ENCODE data around the gene THUMPD2. TPM values are rescaled to one million over a fixed set of nuclear protein-coding genes. Genes with fewer than 3 reads are reported as not detected.
A peak's percentile ranks its signal among the peaks of the same experiment; 100 is the strongest.

The THUMPD2 gene
- total and polyA plus RNA-seq, 5 donors from 2014 or later: 5.3 to 13.4 (median 5.4) TPM

GRCh38 chr2:39715095-39715494, 64.0 kb downstream of the THUMPD2 start:
- Mint-ChIP-seq H3K27me3 (peaks cover 33% of the 10 kb centered on the region), H3K36me3 (no peaks in the 10 kb centered on the region), H3K27ac (no peak overlapping the region), H3K9me3 (no peaks in the 10 kb centered on the region), H3K4me3 (no peak overlapping the region), H3K4me1 (no peaks in the 10 kb centered on the region)
- Histone ChIP-seq H3K27me3 (ENCODE audit: control insufficient read depth, insufficient read depth, low read length) (peaks cover 4% of the 10 kb centered on the region), H3K4me3 (ENCODE audit: low read depth, low read length) (no peak overlapping the region), H3K9me3 (ENCODE audit: control insufficient read depth in 2 of 2, low read length in 2 of 2) (no peaks in the 10 kb centered on the region), H3K4me1 (ENCODE audit: control insufficient read depth, insufficient read depth, low read length, poor library complexity, severe bottlenecking) (no peaks in the 10 kb centered on the region), H3K36me3 (ENCODE audit: control insufficient read depth, insufficient read depth, low read length) (no peaks in the 10 kb centered on the region), H3K27ac (ENCODE audit: insufficient read depth, low read length, poor library complexity, severe bottlenecking) (no peak overlapping the region)
- DNase-seq (no peak), ATAC-seq (ENCODE audit: low read depth in 2 of 2) (no peak)

GRCh38 chr2:39712953-39713352, 66.1 kb downstream of the THUMPD2 start:
- peaks cover 26% of the 10 kb centered on the region for H3K27me3 Mint-ChIP-seq
- no peaks in the 10 kb centered on the region for H3K36me3 ChIP-seq (ENCODE audit: control insufficient read depth, insufficient read depth, low read length)
- no peak overlapping the region for H3K4me3 Mint-ChIP-seq
- H3K4me3 ChIP-seq (ENCODE audit: low read depth, low read length): no peak overlapping the region
- H3K4me1 ChIP-seq (ENCODE audit: control insufficient read depth, insufficient read depth, low read length, poor library complexity, severe bottlenecking): no peaks in the 10 kb centered on the region
- H3K27me3 ChIP-seq (ENCODE audit: control insufficient read depth, insufficient read depth, low read length): peaks cover 4% of the 10 kb centered on the region
- H3K36me3 Mint-ChIP-seq: no peaks in the 10 kb centered on the region
- ATAC-seq (ENCODE audit: low read depth in 2 of 2): no peak
- H3K27ac Mint-ChIP-seq: no peak overlapping the region
- DNase-seq: no peak
- H3K4me1 Mint-ChIP-seq: no peaks in the 10 kb centered on the region
- no peak overlapping the region for H3K27ac ChIP-seq (ENCODE audit: insufficient read depth, low read length, poor library complexity, severe bottlenecking)
- H3K9me3 ChIP-seq (ENCODE audit: control insufficient read depth in 2 of 2, low read length in 2 of 2): no peaks in the 10 kb centered on the region
- H3K9me3 Mint-ChIP-seq: peaks cover 0 to 2% (median 0%) of the 10 kb centered on the region in 7 donors

GRCh38 chr2:39710807-39711206, 68.3 kb downstream of the THUMPD2 start:
- H3K36me3 ChIP-seq (ENCODE audit: control insufficient read depth, insufficient read depth, low read length): no peaks in the 10 kb centered on the region
- peaks cover 0 to 4% (median 0%) of the 10 kb centered on the region in 7 donors for H3K9me3 Mint-ChIP-seq
- DNase-seq (no peak), ATAC-seq (ENCODE audit: low read depth in 2 of 2) (no peak)
- H3K4me1 Mint-ChIP-seq: no peaks in the 10 kb centered on the region
- H3K27ac Mint-ChIP-seq: no peak overlapping the region
- no peak overlapping the region for H3K4me3 ChIP-seq (ENCODE audit: low read depth, low read length)
- H3K4me1 ChIP-seq (ENCODE audit: control insufficient read depth, insufficient read depth, low read length, poor library complexity, severe bottlenecking): no peaks in the 10 kb centered on the region
- H3K36me3 Mint-ChIP-seq: no peaks in the 10 kb centered on the region
- no peaks in the 10 kb centered on the region for H3K9me3 ChIP-seq (ENCODE audit: control insufficient read depth in 2 of 2, low read length in 2 of 2)
- peaks cover 2% of the 10 kb centered on the region for H3K27me3 ChIP-seq (ENCODE audit: control insufficient read depth, insufficient read depth, low read length)
- H3K27me3 Mint-ChIP-seq: peaks cover 20% of the 10 kb centered on the region
- no peak overlapping the region for H3K4me3 Mint-ChIP-seq
- no peak overlapping the region for H3K27ac ChIP-seq (ENCODE audit: insufficient read depth, low read length, poor library complexity, severe bottlenecking)

GRCh38 chr2:39708003-39708402, 71.1 kb downstream of the THUMPD2 start:
- no peaks in the 10 kb centered on the region for H3K9me3 ChIP-seq (ENCODE audit: control insufficient read depth in 2 of 2, low read length in 2 of 2)
- no peaks in the 10 kb centered on the region for H3K27me3 Mint-ChIP-seq
- no peak overlapping the region for H3K27ac Mint-ChIP-seq
- H3K4me3 Mint-ChIP-seq: no peak overlapping the region
- H3K4me1 ChIP-seq (ENCODE audit: control insufficient read depth, insufficient read depth, low read length, poor library complexity, severe bottlenecking): no peaks in the 10 kb centered on the region
- H3K36me3 ChIP-seq (ENCODE audit: control insufficient read depth, insufficient read depth, low read length): no peaks in the 10 kb centered on the region
- H3K27ac ChIP-seq (ENCODE audit: insufficient read depth, low read length, poor library complexity, severe bottlenecking): no peak overlapping the region
- peaks cover 3% of the 10 kb centered on the region for H3K27me3 ChIP-seq (ENCODE audit: control insufficient read depth, insufficient read depth, low read length)
- peaks cover 0 to 4% (median 0%) of the 10 kb centered on the region in 7 donors for H3K9me3 Mint-ChIP-seq
- H3K4me3 ChIP-seq (ENCODE audit: low read depth, low read length): no peak overlapping the region
- H3K36me3 Mint-ChIP-seq: no peaks in the 10 kb centered on the region
- ATAC-seq (ENCODE audit: low read depth in 2 of 2): no peak
- no peaks in the 10 kb centered on the region for H3K4me1 Mint-ChIP-seq
- no peak for DNase-seq

GRCh38 chr2:39706945-39707344, 72.1 kb downstream of the THUMPD2 start:
- no peaks in the 10 kb centered on the region for H3K4me1 ChIP-seq (ENCODE audit: control insufficient read depth, insufficient read depth, low read length, poor library complexity, severe bottlenecking)
- H3K27ac ChIP-seq (ENCODE audit: insufficient read depth, low read length, poor library complexity, severe bottlenecking): no peak overlapping the region
- no peak overlapping the region for H3K4me3 ChIP-seq (ENCODE audit: low read depth, low read length)
- Mint-ChIP-seq H3K4me3 (no peak overlapping the region), H3K27me3 (no peaks in the 10 kb centered on the region), H3K9me3 (peaks cover 0 to 9% (median 4%) of the 10 kb centered on the region in 7 donors), H3K4me1 (no peaks in the 10 kb centered on the region), H3K36me3 (no peaks in the 10 kb centered on the region), H3K27ac (no peak overlapping the region)
- peaks cover 4 to 6% of the 10 kb centered on the region in 2 experiments for H3K9me3 ChIP-seq (ENCODE audit: control insufficient read depth in 2 of 2, low read length in 2 of 2)
- DNase-seq (no peak), ATAC-seq (ENCODE audit: low read depth in 2 of 2) (no peak)
- H3K27me3 ChIP-seq (ENCODE audit: control insufficient read depth, insufficient read depth, low read length): peaks cover 2% of the 10 kb centered on the region
- H3K36me3 ChIP-seq (ENCODE audit: control insufficient read depth, insufficient read depth, low read length): no peaks in the 10 kb centered on the region

GRCh38 chr2:39706312-39706711, 72.7 kb downstream of the THUMPD2 start:
- no peak overlapping the region for H3K27ac ChIP-seq (ENCODE audit: insufficient read depth, low read length, poor library complexity, severe bottlenecking)
- H3K27me3 ChIP-seq (ENCODE audit: control insufficient read depth, insufficient read depth, low read length): peaks cover 4% of the 10 kb centered on the region
- Mint-ChIP-seq H3K27ac (no peak overlapping the region), H3K27me3 (no peaks in the 10 kb centered on the region), H3K4me3 (no peak overlapping the region), H3K36me3 (no peaks in the 10 kb centered on the region), H3K9me3 (peaks cover under 1 to 15% (median 6%) of the 10 kb centered on the region in 7 donors), H3K4me1 (no peaks in the 10 kb centered on the region)
- no peak overlapping the region for H3K4me3 ChIP-seq (ENCODE audit: low read depth, low read length)
- H3K9me3 ChIP-seq (ENCODE audit: control insufficient read depth in 2 of 2, low read length in 2 of 2): peaks cover 9 to 12% of the 10 kb centered on the region in 2 experiments
- DNase-seq: no peak
- no peak for ATAC-seq (ENCODE audit: low read depth in 2 of 2)
- H3K36me3 ChIP-seq (ENCODE audit: control insufficient read depth, insufficient read depth, low read length): no peaks in the 10 kb centered on the region
- no peaks in the 10 kb centered on the region for H3K4me1 ChIP-seq (ENCODE audit: control insufficient read depth, insufficient read depth, low read length, poor library complexity, severe bottlenecking)

GRCh38 chr2:39705638-39706037, 73.4 kb downstream of the THUMPD2 start:
- H3K9me3 ChIP-seq (ENCODE audit: control insufficient read depth in 2 of 2, low read length in 2 of 2): peaks cover 15 to 19% of the 10 kb centered on the region in 2 experiments
- H3K4me3 ChIP-seq (ENCODE audit: low read depth, low read length): no peak overlapping the region
- DNase-seq (no peak), ATAC-seq (ENCODE audit: low read depth in 2 of 2) (peak in 1 of 2 donors; percentile 24)
- Mint-ChIP-seq H3K27ac (no peak overlapping the region), H3K36me3 (no peaks in the 10 kb centered on the region), H3K4me1 (no peaks in the 10 kb centered on the region), H3K4me3 (no peak overlapping the region), H3K9me3 (peaks cover 2 to 22% (median 8%) of the 10 kb centered on the region in 7 donors), H3K27me3 (no peaks in the 10 kb centered on the region)
- no peaks in the 10 kb centered on the region for H3K36me3 ChIP-seq (ENCODE audit: control insufficient read depth, insufficient read depth, low read length)
- no peak overlapping the region for H3K27ac ChIP-seq (ENCODE audit: insufficient read depth, low read length, poor library complexity, severe bottlenecking)
- H3K4me1 ChIP-seq (ENCODE audit: control insufficient read depth, insufficient read depth, low read length, poor library complexity, severe bottlenecking): no peaks in the 10 kb centered on the region
- peaks cover 4% of the 10 kb centered on the region for H3K27me3 ChIP-seq (ENCODE audit: control insufficient read depth, insufficient read depth, low read length)

- Histone ChIP-seq H3K27me3 (ENCODE audit: control insufficient read depth, insufficient read depth, low read length) (peaks cover 4% of the 10 kb centered on the region), H3K27ac (ENCODE audit: insufficient read depth, low read length, poor library complexity, severe bottlenecking) (no peak overlapping the region), H3K4me3 (ENCODE audit: low read depth, low read length) (no peak overlapping the region), H3K9me3 (ENCODE audit: control insufficient read depth in 2 of 2, low read length in 2 of 2) (peaks cover 16 to 22% of the 10 kb centered on the region in 2 experiments), H3K4me1 (ENCODE audit: control insufficient read depth, insufficient read depth, low read length, poor library complexity, severe bottlenecking) (no peaks in the 10 kb centered on the region), H3K36me3 (ENCODE audit: control insufficient read depth, insufficient read depth, low read length) (no peaks in the 10 kb centered on the region)
- Mint-ChIP-seq H3K36me3 (no peaks in the 10 kb centered on the region), H3K9me3 (peaks cover 4 to 27% (median 12%) of the 10 kb centered on the region in 7 donors), H3K4me1 (no peaks in the 10 kb centered on the region), H3K4me3 (no peak overlapping the region), H3K27me3 (peaks cover 5% of the 10 kb centered on the region), H3K27ac (no peak overlapping the region)
- DNase-seq (no peak), ATAC-seq (ENCODE audit: low read depth in 2 of 2) (no peak)
Observed at GRCh38 chr2:39704540-39704939, 74.5 kb downstream of the THUMPD2 start.
